HG03575 (cell line): Measurements from ENCODE around the gene SLC28A1.

ENCODE experiments used
- ATAC-seq: cut with Tn5 transposase; IDR thresholded peaks from one replicate; pipeline ENCODE4 v1.9.1; 2021; ENCODE audit not compliant: unreplicated experiment, insufficient number of reproducible peaks, low FRiP score; ENCODE audit errors: extremely low read depth

Gene SLC28A1

GRCh38 chr15:84953726-84954125, 69.3 kb downstream of the SLC28A1 start:
- no peak for ATAC-seq

GRCh38 chr15:84955089-84955848, 70.8 kb downstream of the SLC28A1 start:
- ATAC-seq = no peak

GRCh38 chr15:84956199-84956598, 71.7 kb downstream of the SLC28A1 start:
- ATAC-seq = no peak

DNA sequence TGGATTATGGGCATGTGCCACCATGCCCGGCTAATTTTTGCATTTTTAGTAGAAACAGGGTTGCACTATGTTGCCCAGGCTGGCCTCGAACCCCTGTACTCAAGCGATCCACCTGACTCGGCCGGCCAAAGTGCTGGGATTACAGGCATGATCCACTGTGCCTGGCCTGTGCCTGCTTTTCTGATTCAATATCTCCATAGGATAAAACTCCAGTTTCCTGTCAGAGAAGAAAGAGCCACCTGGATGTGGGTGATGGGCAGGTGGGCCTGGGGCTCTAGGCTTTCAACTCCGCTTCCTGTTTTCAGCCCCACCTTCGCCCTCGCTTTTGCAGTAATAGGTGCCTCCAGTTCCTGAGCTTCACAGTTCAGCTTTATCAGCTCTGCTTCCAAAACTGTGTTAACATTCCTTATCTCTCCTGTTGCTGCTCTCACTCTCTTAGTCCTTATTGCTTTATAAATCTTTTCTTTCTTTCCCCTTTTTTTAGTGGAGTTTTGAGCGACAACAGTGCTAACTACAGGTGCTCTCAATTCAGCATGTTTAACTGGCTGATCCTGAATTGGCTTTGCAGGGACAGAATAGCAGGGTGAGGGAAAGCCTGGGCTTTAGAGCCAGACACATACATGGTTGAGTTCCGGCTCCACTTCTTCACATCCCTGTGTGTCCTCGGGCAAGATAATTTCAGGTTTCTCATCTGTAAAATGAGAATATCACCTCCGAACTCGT, 76.1 kb downstream of the SLC28A1 start:
- ATAC-seq = no peak

DNA sequence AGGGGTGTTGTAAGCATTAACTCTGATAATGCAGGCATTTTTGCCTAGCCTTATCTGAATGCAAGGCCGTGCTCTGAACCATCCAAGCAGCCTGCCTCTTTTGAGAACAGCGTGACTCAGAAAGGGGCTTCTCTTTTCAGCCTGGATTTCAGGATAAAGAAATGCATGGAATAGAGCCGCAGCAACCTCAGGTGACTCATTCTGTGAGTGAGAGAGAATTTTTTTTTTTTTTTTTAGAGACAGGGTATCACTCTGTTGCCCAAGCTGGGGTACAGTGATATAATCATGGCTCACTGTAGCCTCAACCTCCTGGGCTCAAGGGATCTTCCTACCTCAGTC, 76.6 kb downstream of the SLC28A1 start:
- no peak for ATAC-seq

DNA sequence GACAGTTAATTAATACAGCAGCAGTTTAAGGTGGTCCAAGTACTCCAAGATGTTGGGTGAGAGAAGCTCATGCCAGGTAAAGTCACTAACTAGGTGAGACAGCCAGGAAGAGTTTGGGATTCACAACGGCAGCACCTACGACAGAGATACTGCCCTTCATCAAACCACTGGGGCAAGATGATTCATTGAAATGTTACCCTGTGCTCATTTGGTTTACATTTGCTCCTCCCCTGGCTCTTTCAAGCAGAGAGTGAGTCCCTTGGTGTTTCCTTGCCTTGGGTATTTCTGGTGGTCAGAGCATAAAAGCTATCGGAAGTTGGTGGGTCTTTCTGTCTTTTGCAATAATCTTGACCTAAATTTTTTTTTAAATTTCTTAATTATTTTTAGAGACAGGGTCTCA, 77.2 kb downstream of the SLC28A1 start:
- ATAC-seq = no peak

GRCh38 chr15:84962955-84963354, 78.5 kb downstream of the SLC28A1 start:
- no peak for ATAC-seq

- no peak for ATAC-seq
These were observed 82.9 kb downstream of the SLC28A1 start for GRCh38 chr15:84967380-84967779.

- ATAC-seq = no peak
These were observed 83.8 kb downstream of the SLC28A1 start for GRCh38 chr15:84968301-84968700.

- no peak for ATAC-seq
These were observed 84.8 kb downstream of the SLC28A1 start for GRCh38 chr15:84969257-84969656.

DNA sequence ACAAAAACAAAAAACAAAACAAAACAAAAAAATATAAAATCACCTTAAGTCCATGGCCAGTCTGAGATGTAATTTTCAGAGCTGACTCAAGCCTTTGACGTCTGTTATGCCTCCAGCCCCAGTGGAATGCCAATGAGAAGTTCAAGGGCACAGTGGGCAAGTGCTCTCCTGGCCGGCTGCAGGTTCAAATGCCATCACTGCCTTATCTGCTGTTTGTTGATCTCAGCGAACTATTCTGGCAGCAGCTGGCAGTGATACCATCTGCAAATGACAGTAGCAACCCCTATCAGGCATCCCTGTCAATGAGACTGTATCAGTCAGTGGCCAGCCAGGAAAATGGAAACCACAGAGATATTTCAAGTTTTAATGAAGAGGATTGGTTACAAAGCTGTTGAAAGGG, 86.4 kb downstream of the SLC28A1 start:
- no peak for ATAC-seq

DNA sequence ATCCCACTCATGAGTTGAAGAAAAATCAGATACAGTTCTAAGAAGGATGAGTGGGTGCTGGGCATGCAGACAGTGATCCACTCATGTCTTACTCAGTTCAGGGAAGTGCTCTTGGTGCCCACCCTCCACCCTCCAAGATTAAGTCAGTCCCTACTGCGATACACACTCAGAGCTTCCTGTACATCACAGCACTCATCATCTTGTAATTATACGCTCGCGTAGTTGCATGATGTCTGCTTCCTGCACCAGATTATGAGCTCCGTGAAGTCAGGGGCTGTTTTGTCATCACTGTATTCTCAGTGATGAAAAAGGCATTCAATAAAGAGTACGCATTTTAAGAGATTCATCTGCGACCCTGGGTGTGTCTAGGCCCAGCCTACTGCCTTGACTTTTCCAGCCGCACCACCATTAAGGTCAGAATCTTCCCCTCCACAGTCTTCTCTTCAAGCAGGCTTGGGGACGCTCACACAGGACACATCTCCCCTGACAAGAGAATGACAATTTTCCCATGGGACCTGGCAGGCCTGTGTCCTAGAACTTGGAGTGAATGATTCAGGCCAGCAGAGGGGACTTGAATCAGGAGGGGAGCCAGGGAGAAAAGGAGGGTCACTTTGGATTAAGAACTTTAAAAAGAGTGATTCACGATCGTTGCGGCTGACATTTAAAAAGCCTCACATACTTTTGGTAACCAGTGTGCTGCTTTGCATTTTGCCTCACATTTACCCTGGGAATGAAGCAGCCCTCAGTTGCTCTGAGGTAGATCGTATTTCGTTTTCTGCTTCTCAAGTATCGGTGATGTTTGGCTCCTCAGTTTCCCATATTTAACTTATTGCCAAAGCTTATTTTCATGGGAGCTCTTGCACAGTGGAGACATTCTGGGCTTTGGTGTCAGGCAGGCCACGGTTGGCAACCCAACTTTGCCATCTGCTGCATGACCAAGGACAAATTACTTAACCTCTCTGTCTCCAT, 89.3 kb downstream of the SLC28A1 start:
- ATAC-seq = no peak

- ATAC-seq = no peak
These were observed 91.4 kb downstream of the SLC28A1 start for GRCh38 chr15:84975871-84976351.

DNA sequence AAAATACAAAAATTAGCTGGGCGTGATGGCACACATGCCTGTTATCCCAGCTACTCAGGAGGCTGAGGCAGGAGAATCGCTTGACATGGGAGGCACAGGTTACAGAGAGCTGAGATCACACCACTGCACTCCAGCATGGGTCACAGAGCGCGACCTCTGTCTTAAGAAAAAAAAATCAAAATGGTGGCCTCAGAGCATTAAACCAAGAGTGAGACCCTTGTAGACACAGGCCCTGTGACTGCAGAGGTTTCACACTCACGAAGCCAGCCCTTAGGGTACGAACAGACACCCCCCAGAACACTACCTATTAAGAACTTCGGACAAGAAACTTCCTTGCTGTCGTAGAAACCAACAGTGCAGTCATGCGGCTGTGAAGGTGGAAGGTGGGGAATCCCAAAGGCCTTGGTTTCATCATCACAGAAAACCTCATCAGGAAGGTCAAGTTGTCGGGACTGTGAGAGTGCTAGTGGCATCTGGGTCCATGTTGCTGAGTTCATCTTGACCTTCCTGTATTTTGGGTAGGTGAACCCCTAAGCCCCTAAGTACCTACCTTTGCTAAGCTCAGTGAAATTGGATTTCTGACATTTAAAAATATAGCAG, 92.4 kb downstream of the SLC28A1 start:
- ATAC-seq = no peak

- no peak for ATAC-seq
These were observed 95.2 kb downstream of the SLC28A1 start for GRCh38 chr15:84979651-84980050.

DNA sequence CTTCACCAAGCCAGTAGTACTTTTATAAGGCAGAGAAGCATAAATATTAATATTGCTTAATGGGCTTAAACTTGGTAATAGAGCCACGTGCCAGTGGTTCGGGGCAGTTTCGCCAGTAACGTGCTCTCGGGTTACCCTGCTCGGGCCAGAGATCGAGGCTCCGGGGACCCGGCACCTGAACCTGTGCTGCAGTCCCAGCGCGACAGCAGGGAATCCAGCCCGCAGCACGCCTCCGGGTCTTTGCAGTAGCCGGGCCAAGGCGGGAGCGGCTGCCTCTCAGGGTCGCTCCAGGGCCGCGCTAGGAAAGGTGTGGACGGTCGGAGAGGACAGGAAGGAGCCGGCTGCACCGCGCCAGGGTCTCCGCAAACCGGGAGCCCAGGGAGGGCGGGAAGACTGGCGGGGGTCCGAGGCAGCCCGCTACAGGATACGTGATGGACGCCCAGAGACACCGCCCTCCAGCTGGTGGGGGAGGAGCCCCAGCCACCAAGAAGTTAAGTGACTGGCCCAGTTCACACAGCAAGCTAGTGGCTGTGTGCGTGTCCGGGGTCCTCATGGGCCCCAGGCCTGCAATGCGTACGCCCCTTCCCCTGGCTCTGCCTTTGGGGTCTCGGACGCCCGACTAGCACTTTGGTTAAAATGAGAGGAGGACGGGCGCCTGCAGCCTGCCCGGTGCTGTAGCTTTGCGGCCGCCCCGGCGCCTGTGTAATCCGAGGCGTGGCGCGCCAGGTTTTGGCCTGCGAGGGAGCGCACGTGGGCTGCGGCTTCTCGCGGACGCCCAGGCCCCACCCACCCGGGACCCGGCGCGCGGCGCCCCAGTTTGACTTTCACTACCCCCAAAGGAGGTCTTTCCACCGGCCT, 96.0 kb downstream of the SLC28A1 start:
- peak; percentile 37 for ATAC-seq

- peak; percentile 24 for ATAC-seq
These were observed 96.7 kb downstream of the SLC28A1 start for GRCh38 chr15:84981054-84981710.
